ENCODE results near the gene MLIP. TPM values are rescaled to one million over a fixed set of nuclear protein-coding genes. Genes with fewer than 3 reads are reported as not detected.

MLIP gene
- 0.34 TPM for polyA plus RNA-seq (2013, experiment 1 of 2)
- 0.15 TPM for polyA plus RNA-seq (2013, experiment 2 of 2)

GRCh38 chr6:54111341-54112045 is at the start of gene MLIP:
MLIP (plus strand) TSS chr6:54111443; CDS start chr6:54111480, 37 bp downstream.
- H3K23ac ChIP-seq (ENCODE audit: low read length): no peak within 1 kb of the TSS
- no peaks in the 10 kb centered on the region for H3K36me3 ChIP-seq (ENCODE audit: control insufficient read depth, insufficient read depth, low read length)
- H3K18ac ChIP-seq (ENCODE audit: low read length): peak within 1 kb of the TSS; percentile 76
- DNase-seq: peak; percentile 40
- H3K4me3 ChIP-seq (ENCODE audit: low read length): no peak within 1 kb of the TSS
- H4K8ac ChIP-seq (ENCODE audit: low read depth, low read length): no peak within 1 kb of the TSS
- no peak within 1 kb of the TSS for H2BK120ac ChIP-seq (ENCODE audit: low read depth, low read length)
- H3K79me1 ChIP-seq (ENCODE audit: low read length): no peaks in the 10 kb centered on the region
- no CpG with 5 or more reads among the region's 10 CpGs for WGBS (ENCODE audit: extremely low coverage, insufficient coverage, low lambda C conversion rate)
- no peak within 1 kb of the TSS for H3K27ac ChIP-seq (ENCODE audit: low read depth, low read length)
- H3K79me2 ChIP-seq (ENCODE audit: control insufficient read depth, insufficient read depth, low read length): no peaks in the 10 kb centered on the region
- no peak within 1 kb of the TSS for H3K4ac ChIP-seq (ENCODE audit: low read depth, low read length)
- H3K56ac ChIP-seq (ENCODE audit: low read length): no peak within 1 kb of the TSS
- H4K5ac ChIP-seq (ENCODE audit: low read length): no peak within 1 kb of the TSS
- H2AK5ac ChIP-seq (ENCODE audit: low read length): no peak within 1 kb of the TSS
- no peak within 1 kb of the TSS for H3K9ac ChIP-seq (ENCODE audit: low read length)
- H3K27me3 ChIP-seq (ENCODE audit: insufficient read depth, low read length, poor library complexity): no peaks in the 10 kb centered on the region
- H2BK15ac ChIP-seq (replicated peaks; ENCODE audit: low read depth): no peak within 1 kb of the TSS
- no peak within 1 kb of the TSS for H2BK5ac ChIP-seq (ENCODE audit: low read length)
- no peak within 1 kb of the TSS for H3K4me2 ChIP-seq (ENCODE audit: low read length)
- H3K4me1 ChIP-seq (ENCODE audit: control insufficient read depth, low read depth, low read length): peaks cover 3% of the 10 kb centered on the region

DNA sequence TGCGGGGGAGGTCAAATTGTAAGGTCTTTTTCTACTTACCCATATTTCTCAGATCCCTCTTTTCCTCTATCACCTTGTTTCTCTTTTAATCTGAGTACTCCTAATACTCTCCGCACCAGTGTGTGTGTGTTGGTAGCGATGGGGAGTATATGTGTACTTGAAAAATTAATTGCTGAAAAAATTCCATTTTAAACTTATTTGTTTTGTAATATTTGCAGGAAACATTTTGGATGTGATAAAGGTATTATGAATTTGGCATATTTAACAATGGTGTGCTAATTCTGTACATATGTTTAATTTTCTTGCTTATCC is 48.1 kb upstream of the MLIP start:
- Histone ChIP-seq H2BK15ac (replicated peaks; ENCODE audit: low read depth) (no peak overlapping the region), H3K9ac (ENCODE audit: low read length) (no peak overlapping the region), H3K79me1 (ENCODE audit: low read length) (no peaks in the 10 kb centered on the region), H3K4me2 (ENCODE audit: low read length) (no peak overlapping the region), H3K4ac (ENCODE audit: low read depth, low read length) (no peak overlapping the region), H2AK5ac (ENCODE audit: low read length) (no peak overlapping the region), H2BK120ac (ENCODE audit: low read depth, low read length) (no peak overlapping the region), H3K79me2 (ENCODE audit: control insufficient read depth, insufficient read depth, low read length) (no peaks in the 10 kb centered on the region), H3K4me3 (ENCODE audit: low read length) (no peak overlapping the region), H3K27me3 (ENCODE audit: insufficient read depth, low read length, poor library complexity) (no peaks in the 10 kb centered on the region), H4K5ac (ENCODE audit: low read length) (no peak overlapping the region), H3K56ac (ENCODE audit: low read length) (no peak overlapping the region), H3K18ac (ENCODE audit: low read length) (no peak overlapping the region), H3K27ac (ENCODE audit: low read depth, low read length) (no peak overlapping the region), H3K36me3 (ENCODE audit: control insufficient read depth, insufficient read depth, low read length) (no peaks in the 10 kb centered on the region), H3K4me1 (ENCODE audit: control insufficient read depth, low read depth, low read length) (peaks cover 4% of the 10 kb centered on the region), H4K8ac (ENCODE audit: low read depth, low read length) (no peak overlapping the region), H3K23ac (ENCODE audit: low read length) (no peak overlapping the region), H2BK5ac (ENCODE audit: low read length) (no peak overlapping the region)
- DNase-seq: no peak
- 100% methylated on average over 1 of the region's 3 CpGs for WGBS (ENCODE audit: extremely low coverage, insufficient coverage, low lambda C conversion rate)

DNA sequence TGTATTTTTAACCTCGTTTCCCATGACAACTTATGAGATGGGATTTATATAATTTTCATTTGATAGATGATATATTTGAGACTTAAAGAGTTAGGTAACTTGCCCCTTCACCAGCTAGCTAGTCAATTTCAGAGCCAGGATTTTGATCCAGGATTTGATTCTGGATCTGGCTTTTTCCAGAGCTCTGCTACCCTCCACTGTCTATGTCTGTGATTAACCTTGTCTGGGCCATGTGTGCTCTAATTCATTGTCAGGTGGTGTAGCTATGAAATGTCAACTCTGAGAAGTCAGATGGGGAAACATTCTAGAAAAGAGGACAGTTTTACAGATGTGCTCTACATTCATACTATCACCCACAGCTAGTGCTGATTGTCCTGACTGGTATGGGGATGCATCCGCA is 42.5 kb upstream of the MLIP start:
- Histone ChIP-seq H3K18ac (ENCODE audit: low read length) (no peak overlapping the region), H3K4me3 (ENCODE audit: low read length) (no peak overlapping the region), H3K36me3 (ENCODE audit: control insufficient read depth, insufficient read depth, low read length) (no peaks in the 10 kb centered on the region), H3K4me1 (ENCODE audit: control insufficient read depth, low read depth, low read length) (peaks cover 4% of the 10 kb centered on the region), H3K4me2 (ENCODE audit: low read length) (no peak overlapping the region), H4K5ac (ENCODE audit: low read length) (no peak overlapping the region), H3K27me3 (ENCODE audit: insufficient read depth, low read length, poor library complexity) (no peaks in the 10 kb centered on the region), H3K79me1 (ENCODE audit: low read length) (no peaks in the 10 kb centered on the region), H3K4ac (ENCODE audit: low read depth, low read length) (no peak overlapping the region), H4K8ac (ENCODE audit: low read depth, low read length) (no peak overlapping the region), H2AK5ac (ENCODE audit: low read length) (no peak overlapping the region), H2BK120ac (ENCODE audit: low read depth, low read length) (no peak overlapping the region), H2BK15ac (replicated peaks; ENCODE audit: low read depth) (no peak overlapping the region), H2BK5ac (ENCODE audit: low read length) (no peak overlapping the region), H3K56ac (ENCODE audit: low read length) (no peak overlapping the region), H3K27ac (ENCODE audit: low read depth, low read length) (no peak overlapping the region), H3K79me2 (ENCODE audit: control insufficient read depth, insufficient read depth, low read length) (no peaks in the 10 kb centered on the region), H3K23ac (ENCODE audit: low read length) (no peak overlapping the region), H3K9ac (ENCODE audit: low read length) (no peak overlapping the region)
- DNase-seq: no peak
- no CpG with 5 or more reads among the region's 2 CpGs for WGBS (ENCODE audit: extremely low coverage, insufficient coverage, low lambda C conversion rate)

GRCh38 chr6:54070025-54070424 is 41.2 kb upstream of the MLIP start:
- Histone ChIP-seq H3K27me3 (ENCODE audit: insufficient read depth, low read length, poor library complexity) (no peaks in the 10 kb centered on the region), H3K4ac (ENCODE audit: low read depth, low read length) (no peak overlapping the region), H4K8ac (ENCODE audit: low read depth, low read length) (no peak overlapping the region), H3K23ac (ENCODE audit: low read length) (no peak overlapping the region), H3K79me1 (ENCODE audit: low read length) (no peaks in the 10 kb centered on the region), H2BK5ac (ENCODE audit: low read length) (no peak overlapping the region), H3K4me3 (ENCODE audit: low read length) (no peak overlapping the region), H2BK15ac (replicated peaks; ENCODE audit: low read depth) (no peak overlapping the region), H3K36me3 (ENCODE audit: control insufficient read depth, insufficient read depth, low read length) (no peaks in the 10 kb centered on the region), H3K9ac (ENCODE audit: low read length) (no peak overlapping the region), H3K4me1 (ENCODE audit: control insufficient read depth, low read depth, low read length) (peaks cover 4% of the 10 kb centered on the region), H3K4me2 (ENCODE audit: low read length) (no peak overlapping the region), H3K79me2 (ENCODE audit: control insufficient read depth, insufficient read depth, low read length) (no peaks in the 10 kb centered on the region), H2BK120ac (ENCODE audit: low read depth, low read length) (peak overlapping the region; percentile 38), H4K5ac (ENCODE audit: low read length) (no peak overlapping the region), H3K18ac (ENCODE audit: low read length) (peak overlapping the region; percentile 68), H3K56ac (ENCODE audit: low read length) (no peak overlapping the region), H3K27ac (ENCODE audit: low read depth, low read length) (no peak overlapping the region), H2AK5ac (ENCODE audit: low read length) (no peak overlapping the region)
- DNase-seq: no peak
- WGBS (ENCODE audit: extremely low coverage, insufficient coverage, low lambda C conversion rate): no CpG with 5 or more reads among the region's 3 CpGs

DNA sequence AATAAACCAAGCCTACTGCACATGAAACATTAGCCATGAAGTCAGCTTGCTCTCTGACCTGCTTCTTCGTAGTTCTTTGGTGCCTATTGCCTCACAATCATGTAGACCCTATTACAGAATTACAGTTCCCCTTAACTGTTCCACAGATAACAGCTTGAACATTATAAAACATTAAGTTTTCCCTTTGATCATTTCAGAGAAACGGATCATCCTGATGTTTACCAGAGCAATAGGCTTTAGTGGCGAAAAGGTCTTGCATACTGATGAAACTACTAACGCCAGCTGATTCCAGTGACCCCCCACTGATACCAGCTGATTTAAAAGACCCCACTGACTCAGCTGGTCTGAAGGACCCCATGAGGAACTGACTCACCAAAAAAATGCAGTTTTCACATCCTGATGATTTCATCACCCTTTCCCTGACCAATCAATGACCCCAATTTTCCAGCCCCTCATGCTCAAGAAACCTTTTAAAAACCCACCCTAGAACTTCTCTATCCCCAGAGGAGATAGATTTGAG is 39.4 kb upstream of the MLIP start:
- peak overlapping the region; percentile 45 for H2BK15ac ChIP-seq (replicated peaks; ENCODE audit: low read depth)
- H3K79me2 ChIP-seq (ENCODE audit: control insufficient read depth, insufficient read depth, low read length): no peaks in the 10 kb centered on the region
- no peak overlapping the region for H4K5ac ChIP-seq (ENCODE audit: low read length)
- H2BK120ac ChIP-seq (ENCODE audit: low read depth, low read length): no peak overlapping the region
- no peak overlapping the region for H3K56ac ChIP-seq (ENCODE audit: low read length)
- no peak overlapping the region for H3K9ac ChIP-seq (ENCODE audit: low read length)
- H3K36me3 ChIP-seq (ENCODE audit: control insufficient read depth, insufficient read depth, low read length): no peaks in the 10 kb centered on the region
- H3K27me3 ChIP-seq (ENCODE audit: insufficient read depth, low read length, poor library complexity): no peaks in the 10 kb centered on the region
- peak overlapping the region; percentile 43 for H3K4ac ChIP-seq (ENCODE audit: low read depth, low read length)
- no CpG with 5 or more reads among the region's 4 CpGs for WGBS (ENCODE audit: extremely low coverage, insufficient coverage, low lambda C conversion rate)
- H3K4me2 ChIP-seq (ENCODE audit: low read length): no peak overlapping the region
- DNase-seq: peak; percentile 72
- H3K23ac ChIP-seq (ENCODE audit: low read length): no peak overlapping the region
- H4K8ac ChIP-seq (ENCODE audit: low read depth, low read length): peak overlapping the region; percentile 56
- H2AK5ac ChIP-seq (ENCODE audit: low read length): no peak overlapping the region
- H3K18ac ChIP-seq (ENCODE audit: low read length): peak overlapping the region; percentile 79
- H3K27ac ChIP-seq (ENCODE audit: low read depth, low read length): peak overlapping the region; percentile 44
- peaks cover 4% of the 10 kb centered on the region for H3K4me1 ChIP-seq (ENCODE audit: control insufficient read depth, low read depth, low read length)
- H3K4me3 ChIP-seq (ENCODE audit: low read length): no peak overlapping the region
- no peak overlapping the region for H2BK5ac ChIP-seq (ENCODE audit: low read length)
- no peaks in the 10 kb centered on the region for H3K79me1 ChIP-seq (ENCODE audit: low read length)
